K562 (cell line): ENCODE data around the gene SCUBE1. TPM values are rescaled to one million over a fixed set of nuclear protein-coding genes. Genes with fewer than 3 reads are reported as not detected.

ENCODE experiments used
- CBFB ChIP-seq: sonication (generic); formaldehyde crosslinking; IDR thresholded peaks from 2 replicates; pipeline ENCODE4 v1.4.0; 2020; ENCODE audit warnings: mild to moderate bottlenecking, missing genetic modification reagents
- CREB1 ChIP-seq, 2 experiments: sonication (generic) in 1 of 2; formaldehyde crosslinking in 1 of 2; IDR thresholded peaks; 2 replicates each; pipeline versions ENCODE4 v1.6.1 to v1.8.0; 2012 to 2022; ENCODE audit warnings: inconsistent platforms in 1 of 2, mild to moderate bottlenecking in 1 of 2, missing genetic modification reagents in 1 of 2, moderate library complexity in 1 of 2
- EP300 ChIP-seq: IDR thresholded peaks from 2 replicates; pipeline ENCODE4 v1.6.1; 2012; ENCODE audit warnings: low read length, improper control_type of control experiment
- ETV6 ChIP-seq, 3 experiments: fragments of 150-350 bp in 1 of 3; sonication (generic) in 1 of 3; formaldehyde crosslinking in 1 of 3; IDR thresholded peaks; 2 replicates each; pipeline versions ENCODE4 v1.6.1 to v1.8.0; 2014 to 2022; ENCODE audit warnings: borderline replicate concordance in 2 of 3, low read depth in 2 of 3, antibody characterized with exemption in 1 of 3, low read length in 1 of 3, mild to moderate bottlenecking in 1 of 3, missing genetic modification reagents in 1 of 3
- FOXA3 ChIP-seq, 2 experiments: fragments of 450-650 bp in 1 of 2; sonication (generic) in 1 of 2; formaldehyde crosslinking; IDR thresholded peaks in 1 of 2; conservative IDR thresholded peaks in 1 of 2; 2 replicates each; pipeline versions ENCODE4 v1.4.0 to v1.8.0; 2020 to 2022; ENCODE audit warnings: mild to moderate bottlenecking in 2 of 2, missing genetic modification reagents in 1 of 2
- GATA2 ChIP-seq: sonication (generic); formaldehyde crosslinking; IDR thresholded peaks from 2 replicates; pipeline ENCODE4 v1.4.0; 2020; ENCODE audit warnings: mild to moderate bottlenecking, missing genetic modification reagents
- HDAC2 ChIP-seq: fragments of 450-650 bp; IDR thresholded peaks from 2 replicates; pipeline ENCODE4 v1.6.1; 2016; ENCODE audit warnings: mild to moderate bottlenecking
- KLF16 ChIP-seq: IDR thresholded peaks from 2 replicates; pipeline ENCODE4 v1.6.1; 2016; ENCODE audit warnings: antibody characterized with exemption
- MAFK ChIP-seq: IDR thresholded peaks from 2 replicates; pipeline ENCODE4 v1.6.1; 2011; ENCODE audit warnings: low read length, improper control_type of control experiment
- MIER1 ChIP-seq: fragments of 450-650 bp; IDR thresholded peaks from 2 replicates; pipeline ENCODE4 v1.6.1; 2016; ENCODE audit warnings: antibody characterized with exemption, mild to moderate bottlenecking, low read depth
- MTA2 ChIP-seq: fragments of 450-650 bp; IDR thresholded peaks from 2 replicates; pipeline ENCODE4 v1.6.1; 2016; ENCODE audit warnings: low read depth
- NCOA1 ChIP-seq: fragments of 450-650 bp; IDR thresholded peaks from 2 replicates; pipeline ENCODE4 v1.6.1; 2016; ENCODE audit warnings: low read depth
- NEUROD1 ChIP-seq: fragments of 150-350 bp; IDR thresholded peaks from 2 replicates; pipeline ENCODE4 v1.6.1; 2014; ENCODE audit warnings: borderline replicate concordance, low read length, low read depth; ENCODE audit not compliant: partially characterized antibody
- RFX7 ChIP-seq: fragments of 250-450 bp; sonication (Bioruptor Pico); IDR thresholded peaks from 2 replicates; pipeline ENCODE4 v1.5.1; 2021; ENCODE audit warnings: mild to moderate bottlenecking
- RNF2 ChIP-seq: sonication (generic); IDR thresholded peaks from 2 replicates; pipeline ENCODE4 v1.6.1; 2016
- SMARCC2 ChIP-seq: fragments of 450-650 bp; IDR thresholded peaks from 2 replicates; pipeline ENCODE4 v1.6.1; 2017; ENCODE audit warnings: antibody characterized with exemption, moderate library complexity, mild to moderate bottlenecking, low read depth
- STAT5A ChIP-seq: IDR thresholded peaks from 2 replicates; pipeline ENCODE4 v1.6.1; 2012; ENCODE audit warnings: low read length, inconsistent platforms, borderline replicate concordance
- ZNF184 ChIP-seq: sonication (generic); formaldehyde crosslinking; IDR thresholded peaks from 2 replicates; pipeline ENCODE4 v1.5.0; 2020; ENCODE audit warnings: missing genetic modification reagents
- ZNF263 ChIP-seq: sonication (generic); formaldehyde crosslinking; IDR thresholded peaks from 2 replicates; pipeline ENCODE4 v1.8.0; 2022; ENCODE audit warnings: mild to moderate bottlenecking, missing genetic modification reagents, borderline replicate concordance
- polyA plus RNA-seq, 8 experiments: library from polyadenylated mRNA; depleted of rRNA in 4 of 8; stranded (reverse) in 5 of 8; unstranded in 3 of 8; fragments of >200 nt; fragmentation: Nextera tagmentation in 2 of 8; fragmentation: Illumina TruSeq in 1 of 8; extraction: Ambion mirVana in 2 of 8; extraction: Trizol in 1 of 8; gene quantifications; 2 replicates each; pipeline versions ENCODE4 v1.2.1 to v1.2.3, GENCODE V29; 2011 to 2014; ENCODE audit warnings: inconsistent platforms in 1 of 8, missing spikeins in 1 of 8
- total RNA-seq, 7 experiments: library from RNA; depleted of rRNA in 6 of 7; stranded (reverse); fragments of >200 nt in 6 of 7; fragmentation: Illumina TruSeq in 2 of 7; extraction: Trizol in 2 of 7; gene quantifications; 2 replicates each; pipeline versions ENCODE4 v1.2.1 to v1.2.3, GENCODE V29; 2011 to 2021; ENCODE audit warnings: low replicate concordance in 1 of 7
- TF ChIP-seq, protein P1 (sequence below), 2 experiments: fragments of 450-650 bp; IDR thresholded peaks; 2 replicates each; pipeline ENCODE4 v1.6.1; 2016
- TF ChIP-seq, protein P2 (sequence below): fragments of 450-650 bp; IDR thresholded peaks from 2 replicates; pipeline ENCODE4 v1.6.1; 2018; ENCODE audit not compliant: partially characterized antibody
- TF ChIP-seq, protein P3 (sequence below): fragments of 450-650 bp; formaldehyde crosslinking; IDR thresholded peaks from 2 replicates; pipeline ENCODE4 v1.4.0; 2022; ENCODE audit warnings: mild to moderate bottlenecking, moderate library complexity

The SCUBE1 gene
- total and polyA plus RNA-seq, 9 of the 15 experiments (the other 6 are each of a cell fraction or from before 2014, with no cell fraction given) = 0.03 to 0.47 (median 0.29) TPM; not detected in 6

DNA sequence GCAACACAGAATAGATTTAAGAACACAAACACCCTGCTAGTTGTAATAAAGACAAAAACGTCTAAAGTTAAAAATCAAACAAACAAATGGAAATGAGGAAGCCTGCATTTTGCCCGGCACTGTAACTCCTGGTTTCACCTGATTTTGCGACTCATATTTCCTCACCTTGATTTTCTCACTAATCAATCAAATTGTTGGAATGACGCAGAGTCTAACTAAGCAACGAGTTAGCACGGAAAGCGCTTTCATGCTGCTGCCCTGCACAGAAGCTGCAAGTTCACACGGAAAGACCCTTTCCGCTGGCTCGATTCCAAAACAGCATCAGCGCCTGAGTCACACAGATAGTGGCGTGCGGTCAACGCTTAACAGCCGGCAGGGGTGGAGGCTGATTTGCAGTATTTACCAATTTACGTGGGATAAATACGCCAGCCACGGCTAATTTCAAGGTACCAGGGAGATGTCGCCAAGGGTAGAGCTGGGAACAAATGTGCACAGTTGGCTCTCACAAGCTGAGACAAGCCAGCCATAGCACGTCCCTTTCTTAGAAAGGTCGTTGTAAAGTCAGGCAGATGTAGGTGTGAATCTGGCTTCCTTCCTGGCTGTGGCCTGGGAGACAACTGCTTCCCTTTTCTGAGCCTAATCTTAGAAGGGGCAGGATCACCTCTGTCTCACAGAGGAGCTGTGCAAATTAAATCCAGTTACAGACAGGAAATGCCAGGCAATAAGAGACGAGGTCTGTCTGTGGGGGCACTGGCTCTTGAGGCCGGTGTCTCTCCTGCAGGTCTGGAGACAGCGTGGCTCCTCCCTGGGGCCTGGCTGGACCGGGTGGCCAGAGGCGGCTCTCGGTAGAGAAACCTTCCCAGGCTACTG is 79.3 kb downstream of the SCUBE1 start (continued):
- TF ChIP-seq ETV6 (IDR thresholded peaks at IDR 0.05; ENCODE audit: borderline replicate concordance in 1 of 2, low read depth in 2 of 2, low read length in 1 of 2) (peak in 1 of 2 experiments; percentile 73; a peak in 1 of 4 replicates), ETV6 (CRISPR knock-in tag; IDR thresholded peaks at IDR 0.05; ENCODE audit: borderline replicate concordance) (no peak), MIER1 (no peak), EP300 (peak; percentile 70; the same call in 1 of the 2 replicates), FOXA3 (CRISPR knock-in tag; conservative IDR thresholded peaks at IDR 0.05 in 1 of 2, IDR thresholded peaks at IDR 0.05 in 1 of 2) (peak; percentile 29 to 85; a peak in 1 of 4 replicates), CREB1 (IDR thresholded peaks at IDR 0.05) (no peak), CREB1 (CRISPR knock-in tag; IDR thresholded peaks at IDR 0.05) (peak; percentile 32; the same call in 1 of the 2 replicates), KLF16 (peak; percentile 81), ZNF263 (CRISPR knock-in tag) (no peak), STAT5A (peak; percentile 59; the same call in 1 of the 2 replicates), SMARCC2 (peak; percentile 64; the same call in 1 of the 2 replicates), RFX7 (CRISPR knock-in tag) (no peak), RNF2 (peak; percentile 75), NEUROD1 (peak; percentile 68), ZNF184 (CRISPR knock-in tag) (no peak), NCOA1 (0 out of 2 replicates have a peak, but pooled peaks have one; percentile 35), GATA2 (CRISPR knock-in tag) (peak; percentile 81), MAFK (0 out of 2 replicates have a peak, but pooled peaks have one; percentile 7), CBFB (CRISPR knock-in tag) (peak; percentile 86; the same call in 1 of the 2 replicates), MTA2 (peak; percentile 75), HDAC2 (peak; percentile 83)
- TF ChIP-seq, protein P1, sequence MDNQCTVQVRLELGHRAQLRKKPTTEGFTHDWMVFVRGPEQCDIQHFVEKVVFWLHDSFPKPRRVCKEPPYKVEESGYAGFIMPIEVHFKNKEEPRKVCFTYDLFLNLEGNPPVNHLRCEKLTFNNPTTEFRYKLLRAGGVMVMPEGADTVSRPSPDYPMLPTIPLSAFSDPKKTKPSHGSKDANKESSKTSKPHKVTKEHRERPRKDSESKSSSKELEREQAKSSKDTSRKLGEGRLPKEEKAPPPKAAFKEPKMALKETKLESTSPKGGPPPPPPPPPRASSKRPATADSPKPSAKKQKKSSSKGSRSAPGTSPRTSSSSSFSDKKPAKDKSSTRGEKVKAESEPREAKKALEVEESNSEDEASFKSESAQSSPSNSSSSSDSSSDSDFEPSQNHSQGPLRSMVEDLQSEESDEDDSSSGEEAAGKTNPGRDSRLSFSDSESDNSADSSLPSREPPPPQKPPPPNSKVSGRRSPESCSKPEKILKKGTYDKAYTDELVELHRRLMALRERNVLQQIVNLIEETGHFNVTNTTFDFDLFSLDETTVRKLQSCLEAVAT (IDR thresholded peaks at IDR 0.05) = peak in 1 of 2 experiments; percentile 91; a peak in 2 of 4 replicates
- TF ChIP-seq, protein P2, sequence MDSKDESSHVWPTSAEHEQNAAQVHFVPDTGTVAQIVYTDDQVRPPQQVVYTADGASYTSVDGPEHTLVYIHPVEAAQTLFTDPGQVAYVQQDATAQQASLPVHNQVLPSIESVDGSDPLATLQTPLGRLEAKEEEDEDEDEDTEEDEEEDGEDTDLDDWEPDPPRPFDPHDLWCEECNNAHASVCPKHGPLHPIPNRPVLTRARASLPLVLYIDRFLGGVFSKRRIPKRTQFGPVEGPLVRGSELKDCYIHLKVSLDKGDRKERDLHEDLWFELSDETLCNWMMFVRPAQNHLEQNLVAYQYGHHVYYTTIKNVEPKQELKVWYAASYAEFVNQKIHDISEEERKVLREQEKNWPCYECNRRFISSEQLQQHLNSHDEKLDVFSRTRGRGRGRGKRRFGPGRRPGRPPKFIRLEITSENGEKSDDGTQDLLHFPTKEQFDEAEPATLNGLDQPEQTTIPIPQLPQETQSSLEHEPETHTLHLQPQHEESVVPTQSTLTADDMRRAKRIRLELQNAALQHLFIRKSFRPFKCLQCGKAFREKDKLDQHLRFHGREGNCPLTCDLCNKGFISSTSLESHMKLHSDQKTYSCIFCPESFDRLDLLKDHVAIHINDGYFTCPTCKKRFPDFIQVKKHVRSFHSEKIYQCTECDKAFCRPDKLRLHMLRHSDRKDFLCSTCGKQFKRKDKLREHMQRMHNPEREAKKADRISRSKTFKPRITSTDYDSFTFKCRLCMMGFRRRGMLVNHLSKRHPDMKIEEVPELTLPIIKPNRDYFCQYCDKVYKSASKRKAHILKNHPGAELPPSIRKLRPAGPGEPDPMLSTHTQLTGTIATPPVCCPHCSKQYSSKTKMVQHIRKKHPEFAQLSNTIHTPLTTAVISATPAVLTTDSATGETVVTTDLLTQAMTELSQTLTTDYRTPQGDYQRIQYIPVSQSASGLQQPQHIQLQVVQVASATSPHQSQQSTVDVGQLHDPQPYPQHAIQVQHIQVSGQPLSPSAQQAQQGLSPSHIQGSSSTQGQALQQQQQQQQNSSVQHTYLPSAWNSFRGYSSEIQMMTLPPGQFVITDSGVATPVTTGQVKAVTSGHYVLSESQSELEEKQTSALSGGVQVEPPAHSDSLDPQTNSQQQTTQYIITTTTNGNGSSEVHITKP = no peak
- TF ChIP-seq, protein P3, sequence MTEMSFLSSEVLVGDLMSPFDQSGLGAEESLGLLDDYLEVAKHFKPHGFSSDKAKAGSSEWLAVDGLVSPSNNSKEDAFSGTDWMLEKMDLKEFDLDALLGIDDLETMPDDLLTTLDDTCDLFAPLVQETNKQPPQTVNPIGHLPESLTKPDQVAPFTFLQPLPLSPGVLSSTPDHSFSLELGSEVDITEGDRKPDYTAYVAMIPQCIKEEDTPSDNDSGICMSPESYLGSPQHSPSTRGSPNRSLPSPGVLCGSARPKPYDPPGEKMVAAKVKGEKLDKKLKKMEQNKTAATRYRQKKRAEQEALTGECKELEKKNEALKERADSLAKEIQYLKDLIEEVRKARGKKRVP (CRISPR knock-in tag) = no peak
